RKO (cell line): Measurements from ENCODE around the gene PDE11A.
A peak's percentile ranks its signal among the peaks of the same experiment; 100 is the strongest.

Experiments
- DNase-seq: peaks from one replicate; pipeline ENCODE4 v3.0.0-alpha.2; 2016; ENCODE audit warnings: low spot score

PDE11A gene

GRCh38 chr2:177758591-177759371, 313.8 kb downstream of the PDE11A start:
- peak; percentile 50 for DNase-seq

- DNase-seq = no peak
Observed at GRCh38 chr2:177756336-177756735, 316.2 kb downstream of the PDE11A start.

- DNase-seq = no peak
Observed at GRCh38 chr2:177754492-177754873, 318.1 kb downstream of the PDE11A start.

GRCh38 chr2:177753682-177754491, 318.7 kb downstream of the PDE11A start:
- DNase-seq = peak; percentile 12

- DNase-seq = no peak
Observed at GRCh38 chr2:177748360-177748759, 324.2 kb downstream of the PDE11A start.

- DNase-seq = no peak
Observed at GRCh38 chr2:177747384-177747783, 325.2 kb downstream of the PDE11A start.

- DNase-seq = no peak
Observed at GRCh38 chr2:177746358-177746757, 326.2 kb downstream of the PDE11A start.

- no peak for DNase-seq
Observed at GRCh38 chr2:177745531-177745930, 327.0 kb downstream of the PDE11A start.

GRCh38 chr2:177742851-177743250, 329.7 kb downstream of the PDE11A start:
- no peak for DNase-seq

- DNase-seq = no peak
Observed at GRCh38 chr2:177741866-177742265, 330.7 kb downstream of the PDE11A start.

- DNase-seq = no peak
Observed at GRCh38 chr2:177740700-177741099, 331.9 kb downstream of the PDE11A start.

- DNase-seq = no peak
Observed at GRCh38 chr2:177738461-177739235, 333.9 kb downstream of the PDE11A start.

- no peak for DNase-seq
Observed at GRCh38 chr2:177735318-177735803, 337.2 kb downstream of the PDE11A start.

GRCh38 chr2:177733322-177733855, 339.2 kb downstream of the PDE11A start:
- no peak for DNase-seq

GRCh38 chr2:177731384-177731783, 341.2 kb downstream of the PDE11A start:
- DNase-seq = no peak

- DNase-seq = no peak
Observed at GRCh38 chr2:177730792-177731191, 341.8 kb downstream of the PDE11A start.

GRCh38 chr2:177730363-177730762, 342.2 kb downstream of the PDE11A start:
- DNase-seq = no peak

- DNase-seq = no peak
Observed at GRCh38 chr2:177728920-177729319, 343.7 kb downstream of the PDE11A start.

GRCh38 chr2:177728399-177728765, 344.2 kb downstream of the PDE11A start:
- DNase-seq = no peak

- no peak for DNase-seq
Observed at GRCh38 chr2:177727577-177728398, 344.8 kb downstream of the PDE11A start.

GRCh38 chr2:177726931-177727348, 345.6 kb downstream of the PDE11A start:
- DNase-seq = no peak
